Left colon (tissue), 2 donors: Measurements from ENCODE around the gene NUP133. TPM values are rescaled to one million over a fixed set of nuclear protein-coding genes. Genes with fewer than 3 reads are reported as not detected.

Source experiments
- ATAC-seq: fragments of 200-7000 bp; cut with Tn5 transposase; one replicate; pipeline ENCODE4 v1.9.1; 2020; ENCODE audit warnings: mild to moderate bottlenecking, moderate library complexity
- DNase-seq, 2 donors: peaks; one replicate each; pipeline ENCODE4 v3.0.0-alpha.2; 2020
- intact Hi-C, 2 donors: fragments of 100-400 bp; cut with DNase I in 1 of 2; cut with micrococcal nuclease in 1 of 2; formaldehyde crosslinking; loops; one replicate each; pipeline versions ENCODE4 v1.11.2 to v1.14.0; 2022; cut with DNase I, micrococcal nuclease
- total RNA-seq, 2 donors: library from RNA; stranded (reverse); fragmentation: NEBNext Ultra II Directional; extraction: Animal tissue kit (Norgen Biotek cat#: 25700); gene quantifications; one replicate each; pipeline ENCODE4 v1.2.1, GENCODE V29; 2021
- donor health status: DM: no; HTN: no; CAD: no.
- donor health status: DM: yes; HTN: yes; CAD: no.

Gene NUP133
- total RNA-seq, 2 donors from 2014 or later: 18.5 to 23.0 TPM

GRCh38 chr1:229464672-229465071, 43.5 kb downstream of the NUP133 start:
- intact Hi-C loops: no loop called here
- DNase-seq (no peak), ATAC-seq (no peak)

- DNase-seq: no peak
- no peak for ATAC-seq
- intact Hi-C loops: no loop called here
Observed at GRCh38 chr1:229461032-229461668, 47.0 kb downstream of the NUP133 start.

GRCh38 chr1:229459815-229460214, 48.3 kb downstream of the NUP133 start:
- ATAC-seq (no peak), DNase-seq (no peak)
- intact Hi-C loops: no loop called here

GRCh38 chr1:229457436-229457835, 50.7 kb downstream of the NUP133 start:
- intact Hi-C loops: no loop called here

GRCh38 chr1:229456016-229456415, 52.1 kb downstream of the NUP133 start:
- ATAC-seq: no peak
- intact Hi-C loops: no loop called here
- DNase-seq: no peak

More at GRCh38 chr1:229457436-229457835, 50.7 kb downstream of the NUP133 start:
- DNase-seq: no peak
- ATAC-seq: no peak

GRCh38 chr1:229454056-229454455, 54.1 kb downstream of the NUP133 start:
- no peak for ATAC-seq
- intact Hi-C loops: no loop called here
- no peak for DNase-seq

GRCh38 chr1:229452956-229453801, 55.0 kb downstream of the NUP133 start:
- intact Hi-C loops: no loop called here
- ATAC-seq: peak; percentile 66
- DNase-seq: no peak

- no peak for ATAC-seq
- DNase-seq: no peak
- intact Hi-C loops: no loop called here
Observed at GRCh38 chr1:229448845-229449244, 59.3 kb downstream of the NUP133 start.

GRCh38 chr1:229448354-229448753, 59.8 kb downstream of the NUP133 start:
- DNase-seq: no peak
- intact Hi-C loops: no loop called here
- ATAC-seq: no peak

- DNase-seq (no peak), ATAC-seq (no peak)
- intact Hi-C loops: no loop called here
Observed at GRCh38 chr1:229447809-229448252, 60.3 kb downstream of the NUP133 start.

- intact Hi-C loops: no loop called here
- ATAC-seq: no peak
- DNase-seq: no peak
Observed at GRCh38 chr1:229445828-229446227, 62.3 kb downstream of the NUP133 start.

GRCh38 chr1:229440851-229441537, 67.1 kb downstream of the NUP133 start:
- intact Hi-C loops: no loop called here
- ATAC-seq: no peak

GRCh38 chr1:229438021-229438420, 70.1 kb downstream of the NUP133 start:
- intact Hi-C loops: no loop called here
- no peak for DNase-seq
- no peak for ATAC-seq

More at GRCh38 chr1:229440851-229441537, 67.1 kb downstream of the NUP133 start:
- no peak for DNase-seq

- intact Hi-C loops: no loop called here
- no peak for ATAC-seq
- no peak for DNase-seq
Observed at GRCh38 chr1:229437443-229437842, 70.7 kb downstream of the NUP133 start.

- intact Hi-C loops: no loop called here
- DNase-seq: no peak
- no peak for ATAC-seq
Observed at GRCh38 chr1:229436201-229436600, 71.9 kb downstream of the NUP133 start.

- intact Hi-C loops: no loop called here
- ATAC-seq: no peak
- DNase-seq: no peak
Observed at GRCh38 chr1:229434641-229435051, 73.5 kb downstream of the NUP133 start.

- ATAC-seq: no peak
- no peak for DNase-seq
Observed at GRCh38 chr1:229434005-229434640, 74.0 kb downstream of the NUP133 start, which contains the start of gene ACTA1. Gene ACTA1, minus strand, starts transcription at chr1:229434094. Its CDS starts 979 bp downstream, at chr1:229433115.

GRCh38 chr1:229433364-229434004, 74.7 kb downstream of the NUP133 start:
- ATAC-seq: no peak
- DNase-seq: no peak
- intact Hi-C loops: no loop called here

More at GRCh38 chr1:229434005-229434640, 74.0 kb downstream of the NUP133 start, which contains the start of gene ACTA1:
- intact Hi-C loops: no loop called here

GRCh38 chr1:229432905-229433304, 75.2 kb downstream of the NUP133 start:
- intact Hi-C loops: no loop called here
- ATAC-seq (no peak), DNase-seq (no peak)
